ENCODE results near the gene RELB.
"Not testable (repeated sequence)": the region's sequence is repeated elsewhere in the genome, so short reads cannot be mapped to it uniquely, and the experiment has no call there.

The RELB gene

GRCh38 chr19:44988273-44988672, 13.0 kb upstream of the RELB start:
- no peak for DNase-seq (ENCODE audit: low spot score)

- peak; percentile 71 for DNase-seq (ENCODE audit: low spot score)
Observed at GRCh38 chr19:44988896-44989556, 12.2 kb upstream of the RELB start.

GRCh38 chr19:44990459-44990858, 10.8 kb upstream of the RELB start:
- no peak for DNase-seq (ENCODE audit: low spot score)

- no peak for DNase-seq (ENCODE audit: low spot score)
Observed at GRCh38 chr19:44990966-44991365, 10.3 kb upstream of the RELB start.

- DNase-seq (ENCODE audit: low spot score), result no peak
Observed at GRCh38 chr19:44992336-44993163, 8.7 kb upstream of the RELB start.

- no peak for DNase-seq (ENCODE audit: low spot score)
Observed at GRCh38 chr19:44993526-44993925, 7.7 kb upstream of the RELB start.

- no peak for DNase-seq (ENCODE audit: low spot score)
Observed at GRCh38 chr19:44993926-44994537, 7.2 kb upstream of the RELB start.

GRCh38 chr19:44998025-44998424, 3.2 kb upstream of the RELB start:
- no peak for DNase-seq (ENCODE audit: low spot score)

- not testable (repeated sequence) for DNase-seq (ENCODE audit: low spot score)
Observed at GRCh38 chr19:44999131-44999925, 1.9 kb upstream of the RELB start.

GRCh38 chr19:45000665-45001064, 599 bp upstream of the RELB start:
- not testable (repeated sequence) for DNase-seq (ENCODE audit: low spot score)

GRCh38 chr19:45003485-45003884, 2.2 kb downstream of the RELB start:
- DNase-seq (ENCODE audit: low spot score), result no peak

- no peak for DNase-seq (ENCODE audit: low spot score)
Observed at GRCh38 chr19:45005787-45006186, 4.5 kb downstream of the RELB start.

GRCh38 chr19:45008552-45008951, 7.3 kb downstream of the RELB start:
- no peak for DNase-seq (ENCODE audit: low spot score)

- DNase-seq (ENCODE audit: low spot score), result no peak
Observed at GRCh38 chr19:45009625-45010255, 8.5 kb downstream of the RELB start.

- no peak for DNase-seq (ENCODE audit: low spot score)
Observed at GRCh38 chr19:45010306-45010705, 9.0 kb downstream of the RELB start.

- no peak for DNase-seq (ENCODE audit: low spot score)
Observed at GRCh38 chr19:45011959-45012358, 10.7 kb downstream of the RELB start.

- DNase-seq (ENCODE audit: low spot score), result peak; percentile 76
Observed at GRCh38 chr19:45016388-45017314, 15.4 kb downstream of the RELB start.

GRCh38 chr19:45019187-45019586, 17.9 kb downstream of the RELB start:
- no peak for DNase-seq (ENCODE audit: low spot score)

- no peak for DNase-seq (ENCODE audit: low spot score)
Observed at GRCh38 chr19:45020071-45020470, 18.8 kb downstream of the RELB start.

GRCh38 chr19:45021971-45022370, 20.7 kb downstream of the RELB start:
- DNase-seq (ENCODE audit: low spot score), result no peak

GRCh38 chr19:45023048-45023447, 21.8 kb downstream of the RELB start:
- no peak for DNase-seq (ENCODE audit: low spot score)
